HepG2 (cell line): ENCODE results near the gene LBX2. TPM values are rescaled to one million over a fixed set of nuclear protein-coding genes. Genes with fewer than 3 reads are reported as not detected.

Source experiments
- CC2D1A ChIP-seq: sonication (generic); formaldehyde crosslinking; IDR thresholded peaks from 2 replicates; pipeline ENCODE4 v1.8.1; 2023; ENCODE audit warnings: mild to moderate bottlenecking, missing genetic modification reagents
- CEBPB ChIP-seq: IDR thresholded peaks from 2 replicates; pipeline ENCODE4 v1.6.1; 2011; ENCODE audit warnings: low read depth, low read length, improper control_type of control experiment, borderline replicate concordance
- JARID2 ChIP-seq: sonication (generic); formaldehyde crosslinking; IDR thresholded peaks from 2 replicates; pipeline ENCODE4 v1.8.1; 2023; ENCODE audit warnings: missing genetic modification reagents, inconsistent platforms; ENCODE audit not compliant: insufficient replicate concordance
- KDM5A ChIP-seq: fragments of 200-600 bp; sonication (generic); IDR thresholded peaks from 2 replicates; pipeline ENCODE4 v1.7.0; 2018; ENCODE audit warnings: antibody characterized with exemption, mild to moderate bottlenecking, low read length, borderline replicate concordance
- NR2F1 ChIP-seq, 2 experiments: fragments of 450-650 bp in 1 of 2; formaldehyde crosslinking in 1 of 2; IDR thresholded peaks; 2 replicates each; pipeline versions ENCODE4 v1.5.0 to v1.6.1; 2016 to 2020; ENCODE audit warnings: mild to moderate bottlenecking in 1 of 2, missing compliant biosample characterization in 1 of 2, missing genetic modification reagents in 1 of 2, moderate library complexity in 1 of 2
- RBM22 ChIP-seq: fragments of 200-400 bp; formaldehyde crosslinking; optimal IDR thresholded peaks from 2 replicates; pipeline ENCODE3; 2017; ENCODE audit warnings: mild to moderate bottlenecking, low read length, moderate library complexity
- RFX1 ChIP-seq: fragments of 450-650 bp; IDR thresholded peaks from 2 replicates; pipeline ENCODE4 v1.6.1; 2017
- ZNF207 ChIP-seq: fragments of 450-650 bp; IDR thresholded peaks from 2 replicates; pipeline ENCODE4 v1.6.1; 2016; ENCODE audit warnings: antibody characterized with exemption, borderline replicate concordance
- ZNF550 ChIP-seq: sonication (generic); formaldehyde crosslinking; IDR thresholded peaks from 2 replicates; pipeline ENCODE4 v1.4.0; 2020; ENCODE audit warnings: mild to moderate bottlenecking, missing genetic modification reagents, borderline replicate concordance
- ZNF572 ChIP-seq: sonication (generic); formaldehyde crosslinking; IDR thresholded peaks from 2 replicates; pipeline ENCODE4 v1.5.1; 2020; ENCODE audit warnings: mild to moderate bottlenecking, missing genetic modification reagents
- ZNF766 ChIP-seq: sonication (generic); formaldehyde crosslinking; IDR thresholded peaks from 2 replicates; pipeline ENCODE4 v1.5.0; 2020; ENCODE audit warnings: missing genetic modification reagents, borderline replicate concordance
- ZNF777 ChIP-seq: sonication (generic); formaldehyde crosslinking; IDR thresholded peaks from 2 replicates; pipeline ENCODE4 v1.4.0; 2020; ENCODE audit warnings: missing genetic modification reagents
- polyA plus RNA-seq, 8 experiments: library from polyadenylated mRNA; depleted of rRNA in 3 of 8; stranded (reverse) in 7 of 8; unstranded in 1 of 8; fragments of >200 nt; fragmentation: Illumina TruSeq in 4 of 8; extraction: Trizol in 4 of 8; gene quantifications; 2 replicates each; pipeline versions ENCODE4 v1.2.1 to v1.2.3, GENCODE V29; 2011 to 2016; ENCODE audit warnings: low read depth in 4 of 8, missing spikeins in 1 of 8, mixed read lengths in 1 of 8; ENCODE audit not compliant: insufficient read depth in 1 of 8
- total RNA-seq, 5 experiments: library from RNA; depleted of rRNA; stranded (reverse); fragments of >200 nt; fragmentation: Illumina TruSeq; extraction: Trizol; gene quantifications; 2 replicates each; pipeline ENCODE4 v1.2.3, GENCODE V29; 2016; ENCODE audit warnings: low read depth in 1 of 5
- TF ChIP-seq, protein P1 (sequence below): IDR thresholded peaks from 2 replicates; pipeline ENCODE4 v1.6.1; 2016; ENCODE audit warnings: low read depth, missing genetic modification reagents, missing compliant biosample characterization
- TF ChIP-seq, protein P2 (sequence below): sonication (generic); formaldehyde crosslinking; IDR thresholded peaks from 2 replicates; pipeline ENCODE4 v1.8.0; 2022; ENCODE audit warnings: missing genetic modification reagents, low read depth, mild to moderate bottlenecking, borderline replicate concordance
- TF ChIP-seq, protein P3 (sequence below): sonication (generic); formaldehyde crosslinking; IDR thresholded peaks from 2 replicates; pipeline ENCODE4 v1.4.0; 2020; ENCODE audit warnings: missing genetic modification reagents, borderline replicate concordance
- TF ChIP-seq, protein P4 (sequence below): sonication (generic); formaldehyde crosslinking; IDR thresholded peaks from 2 replicates; pipeline ENCODE4 v1.8.1; 2023; ENCODE audit warnings: mild to moderate bottlenecking, inconsistent platforms, moderate library complexity, missing genetic modification reagents, borderline replicate concordance

The LBX2 gene
- total and polyA plus RNA-seq, 2 of the 13 experiments (the other 11 are each of a cell fraction or from before 2014, with no cell fraction given) = 6.4 to 8.1 TPM

DNA sequence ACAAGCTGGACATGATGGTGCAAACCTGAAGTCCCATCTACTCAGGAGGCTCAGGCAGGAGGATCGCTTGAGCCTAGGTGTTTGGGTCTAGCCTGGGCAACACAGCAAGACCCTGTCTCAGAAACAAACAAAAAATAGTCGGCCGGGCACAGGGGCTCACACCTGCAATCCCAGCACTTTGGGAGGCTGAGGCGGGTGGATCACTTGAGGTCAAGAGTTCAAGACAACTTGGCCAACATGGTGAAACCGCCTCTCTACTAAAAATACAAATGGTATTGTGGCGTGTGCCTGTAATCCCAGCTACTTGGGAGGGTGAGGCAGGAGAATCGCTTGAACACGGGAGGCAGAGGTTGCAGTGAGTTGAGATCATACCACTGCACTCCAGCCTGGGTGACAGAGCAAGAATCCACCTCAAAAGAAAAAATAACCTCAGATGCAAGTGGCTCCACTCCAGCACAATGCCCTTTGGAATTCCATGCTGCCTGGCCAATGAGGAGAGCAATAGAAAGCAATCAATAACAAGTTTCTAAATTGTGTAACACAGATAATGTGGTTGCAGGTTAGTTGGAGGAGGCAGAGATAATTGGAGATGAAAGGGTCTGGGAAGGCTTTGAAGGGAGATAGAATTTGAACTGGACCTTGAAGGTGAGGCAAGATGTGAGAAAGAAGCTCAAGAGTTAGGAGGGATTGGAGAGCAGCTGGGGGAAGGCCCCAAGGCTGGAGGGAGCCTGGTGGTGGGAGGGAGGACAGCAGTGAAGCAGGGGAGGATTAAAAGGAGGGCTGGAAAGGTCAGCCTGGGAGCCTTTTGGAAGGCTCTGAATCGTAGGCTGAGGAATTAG is 10.5 kb downstream of the LBX2 start (continued):
- TF ChIP-seq, protein P1, sequence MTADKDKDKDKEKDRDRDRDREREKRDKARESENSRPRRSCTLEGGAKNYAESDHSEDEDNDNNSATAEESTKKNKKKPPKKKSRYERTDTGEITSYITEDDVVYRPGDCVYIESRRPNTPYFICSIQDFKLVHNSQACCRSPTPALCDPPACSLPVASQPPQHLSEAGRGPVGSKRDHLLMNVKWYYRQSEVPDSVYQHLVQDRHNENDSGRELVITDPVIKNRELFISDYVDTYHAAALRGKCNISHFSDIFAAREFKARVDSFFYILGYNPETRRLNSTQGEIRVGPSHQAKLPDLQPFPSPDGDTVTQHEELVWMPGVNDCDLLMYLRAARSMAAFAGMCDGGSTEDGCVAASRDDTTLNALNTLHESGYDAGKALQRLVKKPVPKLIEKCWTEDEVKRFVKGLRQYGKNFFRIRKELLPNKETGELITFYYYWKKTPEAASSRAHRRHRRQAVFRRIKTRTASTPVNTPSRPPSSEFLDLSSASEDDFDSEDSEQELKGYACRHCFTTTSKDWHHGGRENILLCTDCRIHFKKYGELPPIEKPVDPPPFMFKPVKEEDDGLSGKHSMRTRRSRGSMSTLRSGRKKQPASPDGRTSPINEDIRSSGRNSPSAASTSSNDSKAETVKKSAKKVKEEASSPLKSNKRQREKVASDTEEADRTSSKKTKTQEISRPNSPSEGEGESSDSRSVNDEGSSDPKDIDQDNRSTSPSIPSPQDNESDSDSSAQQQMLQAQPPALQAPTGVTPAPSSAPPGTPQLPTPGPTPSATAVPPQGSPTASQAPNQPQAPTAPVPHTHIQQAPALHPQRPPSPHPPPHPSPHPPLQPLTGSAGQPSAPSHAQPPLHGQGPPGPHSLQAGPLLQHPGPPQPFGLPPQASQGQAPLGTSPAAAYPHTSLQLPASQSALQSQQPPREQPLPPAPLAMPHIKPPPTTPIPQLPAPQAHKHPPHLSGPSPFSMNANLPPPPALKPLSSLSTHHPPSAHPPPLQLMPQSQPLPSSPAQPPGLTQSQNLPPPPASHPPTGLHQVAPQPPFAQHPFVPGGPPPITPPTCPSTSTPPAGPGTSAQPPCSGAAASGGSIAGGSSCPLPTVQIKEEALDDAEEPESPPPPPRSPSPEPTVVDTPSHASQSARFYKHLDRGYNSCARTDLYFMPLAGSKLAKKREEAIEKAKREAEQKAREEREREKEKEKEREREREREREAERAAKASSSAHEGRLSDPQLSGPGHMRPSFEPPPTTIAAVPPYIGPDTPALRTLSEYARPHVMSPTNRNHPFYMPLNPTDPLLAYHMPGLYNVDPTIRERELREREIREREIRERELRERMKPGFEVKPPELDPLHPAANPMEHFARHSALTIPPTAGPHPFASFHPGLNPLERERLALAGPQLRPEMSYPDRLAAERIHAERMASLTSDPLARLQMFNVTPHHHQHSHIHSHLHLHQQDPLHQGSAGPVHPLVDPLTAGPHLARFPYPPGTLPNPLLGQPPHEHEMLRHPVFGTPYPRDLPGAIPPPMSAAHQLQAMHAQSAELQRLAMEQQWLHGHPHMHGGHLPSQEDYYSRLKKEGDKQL (CRISPR knock-in tag) = 0 out of 2 replicates have a peak, but pooled peaks have one; percentile 73
- TF ChIP-seq ZNF550 = no peak
- no peak for TF ChIP-seq RFX1
- TF ChIP-seq, protein P2, sequence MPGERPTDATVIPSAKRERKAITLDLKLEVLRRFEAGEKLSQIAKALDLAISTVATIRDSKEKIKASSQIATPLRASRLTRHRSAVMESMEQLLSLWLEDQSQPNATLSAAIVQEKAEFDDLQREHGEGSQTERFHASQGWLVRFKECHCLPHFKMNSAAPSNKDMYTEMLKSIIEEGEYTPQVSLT (CRISPR knock-in tag) = no peak
- peak; percentile 95 for TF ChIP-seq CEBPB
- peak; percentile 51; the same call in 1 of the 2 replicates for TF ChIP-seq KDM5A
- TF ChIP-seq, protein P3, sequence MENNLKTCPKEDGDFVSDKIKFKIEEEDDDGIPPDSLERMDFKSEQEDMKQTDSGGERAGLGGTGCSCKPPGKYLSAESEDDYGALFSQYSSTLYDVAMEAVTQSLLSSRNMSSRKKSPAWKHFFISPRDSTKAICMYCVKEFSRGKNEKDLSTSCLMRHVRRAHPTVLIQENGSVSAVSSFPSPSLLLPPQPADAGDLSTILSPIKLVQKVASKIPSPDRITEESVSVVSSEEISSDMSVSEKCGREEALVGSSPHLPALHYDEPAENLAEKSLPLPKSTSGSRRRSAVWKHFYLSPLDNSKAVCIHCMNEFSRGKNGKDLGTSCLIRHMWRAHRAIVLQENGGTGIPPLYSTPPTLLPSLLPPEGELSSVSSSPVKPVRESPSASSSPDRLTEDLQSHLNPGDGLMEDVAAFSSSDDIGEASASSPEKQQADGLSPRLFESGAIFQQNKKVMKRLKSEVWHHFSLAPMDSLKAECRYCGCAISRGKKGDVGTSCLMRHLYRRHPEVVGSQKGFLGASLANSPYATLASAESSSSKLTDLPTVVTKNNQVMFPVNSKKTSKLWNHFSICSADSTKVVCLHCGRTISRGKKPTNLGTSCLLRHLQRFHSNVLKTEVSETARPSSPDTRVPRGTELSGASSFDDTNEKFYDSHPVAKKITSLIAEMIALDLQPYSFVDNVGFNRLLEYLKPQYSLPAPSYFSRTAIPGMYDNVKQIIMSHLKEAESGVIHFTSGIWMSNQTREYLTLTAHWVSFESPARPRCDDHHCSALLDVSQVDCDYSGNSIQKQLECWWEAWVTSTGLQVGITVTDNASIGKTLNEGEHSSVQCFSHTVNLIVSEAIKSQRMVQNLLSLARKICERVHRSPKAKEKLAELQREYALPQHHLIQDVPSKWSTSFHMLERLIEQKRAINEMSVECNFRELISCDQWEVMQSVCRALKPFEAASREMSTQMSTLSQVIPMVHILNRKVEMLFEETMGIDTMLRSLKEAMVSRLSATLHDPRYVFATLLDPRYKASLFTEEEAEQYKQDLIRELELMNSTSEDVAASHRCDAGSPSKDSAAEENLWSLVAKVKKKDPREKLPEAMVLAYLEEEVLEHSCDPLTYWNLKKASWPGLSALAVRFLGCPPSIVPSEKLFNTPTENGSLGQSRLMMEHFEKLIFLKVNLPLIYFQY (CRISPR knock-in tag) = 0 out of 2 replicates have a peak, but pooled peaks have one; percentile 52
- TF ChIP-seq RBM22 = no peak
- TF ChIP-seq NR2F1 (CRISPR knock-in tag; IDR thresholded peaks at IDR 0.05) = peak; percentile 37 to 48
- TF ChIP-seq ZNF572 (CRISPR knock-in tag) = no peak
- no peak for TF ChIP-seq ZNF207
- TF ChIP-seq ZNF777 = no peak
- TF ChIP-seq ZNF766 (CRISPR knock-in tag) = no peak; the same call in 1 of the 2 replicates
- no peak for TF ChIP-seq JARID2 (CRISPR knock-in tag)
- TF ChIP-seq, protein P4, sequence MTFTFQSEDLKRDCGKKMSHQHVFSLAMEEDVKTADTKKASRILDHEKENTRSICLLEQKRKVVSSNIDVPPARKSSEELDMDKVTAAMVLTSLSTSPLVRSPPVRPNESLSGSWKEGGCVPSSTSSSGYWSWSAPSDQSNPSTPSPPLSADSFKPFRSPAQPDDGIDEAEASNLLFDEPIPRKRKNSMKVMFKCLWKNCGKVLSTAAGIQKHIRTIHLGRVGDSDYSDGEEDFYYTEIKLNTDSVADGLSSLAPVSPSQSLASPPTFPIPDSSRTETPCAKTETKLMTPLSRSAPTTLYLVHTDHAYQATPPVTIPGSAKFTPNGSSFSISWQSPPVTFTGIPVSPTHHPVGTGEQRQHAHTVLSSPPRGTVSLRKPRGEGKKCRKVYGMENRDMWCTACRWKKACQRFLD (CRISPR knock-in tag) = 0 out of 2 replicates have a peak, but pooled peaks have one; percentile 18
- TF ChIP-seq CC2D1A (CRISPR knock-in tag) = no peak
